ENCODE data around the gene PRPF38A.

GRCh38 chr1:52414942-52415341, 10.5 kb downstream of the PRPF38A start:
- TF ChIP-seq CHD2 (IDR thresholded peaks at IDR 0.05; ENCODE audit: low read length, partially characterized antibody) (no peak), SIN3A (IDR thresholded peaks at IDR 0.05; ENCODE audit: borderline replicate concordance, low read depth, low read length) (no peak), GABPA (IDR thresholded peaks at IDR 0.05; ENCODE audit: low read depth) (no peak), EP300 (IDR thresholded peaks at IDR 0.05; ENCODE audit: borderline replicate concordance in 1 of 2, low read depth in 1 of 2, low read length in 1 of 2) (no peak), YY1 (IDR thresholded peaks at IDR 0.05; ENCODE audit: low read depth) (no peak), FOSL2 (IDR thresholded peaks at IDR 0.05; ENCODE audit: borderline replicate concordance, low read depth) (no peak), EZH2phosphoT487 (IDR thresholded peaks at IDR 0.05; ENCODE audit: borderline replicate concordance, low read depth) (no peak), CTCF (IDR thresholded peaks at IDR 0.05) (no peak), TEAD4 (IDR thresholded peaks at IDR 0.05; ENCODE audit: borderline replicate concordance, insufficient read depth) (no peak), MAX (IDR thresholded peaks at IDR 0.05; ENCODE audit: low read depth) (no peak)

All from SK-N-SH (cell line).